HepG2 (cell line): ENCODE measurements around the gene TCF7L2. TPM values are rescaled to one million over a fixed set of nuclear protein-coding genes. Genes with fewer than 3 reads are reported as not detected.

Experiments
- ATAC-seq: fragments of 200-7000 bp; cut with Tn5 transposase; 3 replicates; pipeline ENCODE4 v1.9.1; 2020; ENCODE audit warnings: mild to moderate bottlenecking, moderate library complexity
- BruUV-seq: library from RNA; stranded (reverse); fragments of 400-500 nt; replicated peaks from 2 replicates; lab custom pipeline; 2021; lab: Mats Ljungman, UMichigan
- CTCF ChIA-PET: fragments of 300-600 bp; formaldehyde crosslinking; extraction: SDS; loops from one replicate; lab custom pipeline; 2021; ENCODE audit warnings: low total read pairs, inconsistent platforms, low intra/inter-chr PET ratio; lab: Yijun Ruan, JAX
- POLR2A ChIA-PET: fragments of 350-600 bp; sonication (Branson Sonifier 250); formaldehyde crosslinking; loops from one replicate; lab custom pipeline; 2020; ENCODE audit warnings: antibody characterized with exemption, inconsistent platforms; lab: Yijun Ruan, JAX
- DNase-seq: peaks from one replicate; pipeline ENCODE4 v3.0.0-alpha.2; 2015; ENCODE audit warnings: low spot score
- FAIRE-seq: peaks from 3 replicates; lab custom pipeline; 2011; peaks lifted over from hg19 to GRCh38; lab: Jason Lieb, UNC
- H2AFZ ChIP-seq: one replicate; pipeline ENCODE4 v1.6.1; 2011; ENCODE audit warnings: low read length, inconsistent platforms
- H3K27ac ChIP-seq: fragments of 300-600 bp; 3 replicates; pipeline ENCODE4 v1.8.0; 2011; ENCODE audit warnings: mixed run types, mild to moderate bottlenecking, mixed read lengths, low read length, inconsistent platforms; ENCODE audit not compliant: insufficient read depth; ENCODE audit errors: extremely low read length
- H3K27me3 ChIP-seq, 2 experiments: fragments of 200-600 bp in 1 of 2; 2 replicates in 1 of 2; 3 replicates in 1 of 2; pipeline versions ENCODE4 v1.6.0 to v1.8.0; 2011; ENCODE audit warnings: low read length in 2 of 2, mild to moderate bottlenecking in 2 of 2, moderate library complexity in 2 of 2, inconsistent platforms in 1 of 2; ENCODE audit not compliant: insufficient read depth in 2 of 2, control insufficient read depth in 1 of 2
- H3K36me3 ChIP-seq, 2 experiments: fragments of 200-600 bp in 1 of 2; replicated peaks in 1 of 2; 2 replicates in 1 of 2; 3 replicates in 1 of 2; pipeline versions ENCODE4 v1.5.1 to v1.8.0; 2011; ENCODE audit warnings: low read length in 2 of 2, inconsistent platforms in 1 of 2; ENCODE audit not compliant: insufficient read depth in 2 of 2, control insufficient read depth in 1 of 2
- H3K4me1 ChIP-seq: 2 replicates; pipeline ENCODE4 v1.5.1; 2012; ENCODE audit warnings: low read length, inconsistent platforms; ENCODE audit not compliant: insufficient read depth
- H3K4me2 ChIP-seq: 2 replicates; pipeline ENCODE4 v1.6.0; 2011; ENCODE audit warnings: low read depth, low read length, inconsistent platforms
- H3K4me3 ChIP-seq, 3 experiments: fragments of 200-600 bp in 1 of 3; sonication (generic), shearing (Covaris generic) in 1 of 3; replicated peaks in 1 of 3; 2 replicates each; pipeline ENCODE4 v1.5.1; 2011 to 2016; ENCODE audit warnings: low read length in 3 of 3, inconsistent platforms in 2 of 3, low read depth in 2 of 3, mild to moderate bottlenecking in 2 of 3, control low read depth in 1 of 3, mixed read lengths in 1 of 3; ENCODE audit not compliant: insufficient read depth in 1 of 3
- H3K79me2 ChIP-seq: one replicate; pipeline ENCODE4 v1.6.1; 2011; ENCODE audit warnings: low read length, inconsistent platforms; ENCODE audit not compliant: insufficient read depth
- H3K9ac ChIP-seq: 2 replicates; pipeline ENCODE4 v1.6.0; 2011; ENCODE audit warnings: mild to moderate bottlenecking, low read depth, low read length, inconsistent platforms; ENCODE audit not compliant: insufficient read depth
- H3K9me3 ChIP-seq: 2 replicates; pipeline ENCODE4 v1.5.1; 2012; ENCODE audit warnings: mild to moderate bottlenecking, low read length
- H4K20me1 ChIP-seq: 2 replicates; pipeline ENCODE4 v1.6.0; 2011; ENCODE audit warnings: inconsistent platforms, mild to moderate bottlenecking, low read length, moderate library complexity; ENCODE audit not compliant: insufficient read depth
- FOXA1 ChIP-seq, 2 experiments: fragments of 450-650 bp in 1 of 2; sonication (generic) in 1 of 2; formaldehyde crosslinking in 1 of 2; IDR thresholded peaks; 2 replicates each; pipeline versions ENCODE4 v1.4.0 to v1.6.1; 2016 to 2020; ENCODE audit warnings: missing genetic modification reagents in 1 of 2
- HNRNPH1 ChIP-seq: fragments of 200-400 bp; formaldehyde crosslinking; optimal IDR thresholded peaks from 2 replicates; pipeline ENCODE3; 2017; ENCODE audit warnings: mild to moderate bottlenecking, low read depth, low read length
- MTA1 ChIP-seq: sonication (generic); formaldehyde crosslinking; IDR thresholded peaks from 2 replicates; pipeline ENCODE4 v1.4.0; 2020; ENCODE audit warnings: missing genetic modification reagents, mild to moderate bottlenecking, borderline replicate concordance
- PAF1 ChIP-seq: IDR thresholded peaks from 2 replicates; pipeline ENCODE4 v1.6.1; 2016; ENCODE audit warnings: missing genetic modification reagents, missing compliant biosample characterization
- POLR2A ChIP-seq, 2 experiments: IDR thresholded peaks; 2 replicates each; pipeline ENCODE4 v1.6.1; 2011; ENCODE audit warnings: low read depth in 2 of 2, low read length in 2 of 2, mild to moderate bottlenecking in 1 of 2, moderate library complexity in 1 of 2; ENCODE audit not compliant: insufficient read depth in 1 of 2
- SAFB2 ChIP-seq: sonication (generic); formaldehyde crosslinking; IDR thresholded peaks from 2 replicates; pipeline ENCODE4 v1.5.1; 2020; ENCODE audit warnings: missing genetic modification reagents, low read depth, mild to moderate bottlenecking, borderline replicate concordance
- ZNF343 ChIP-seq: sonication (generic); formaldehyde crosslinking; IDR thresholded peaks from 2 replicates; pipeline ENCODE4 v1.4.0; 2020; ENCODE audit warnings: mild to moderate bottlenecking, missing genetic modification reagents
- WGBS: methylation state at CpG from one replicate; pipeline ENCODE4 v1.1.6; 2017; ENCODE audit warnings: low lambda C conversion rate; 5-methylcytosine and 5-hydroxymethylcytosine counted together
- in situ Hi-C: cut with HindIII; loops from 2 replicates; pipeline ENCODE4 v1.10.0; 2017; ENCODE audit warnings: low pct_unique_long_range_greater_than_20kb; ENCODE audit not compliant: extremely low pct_ligation_motif_present
- intact Hi-C: fragments of 100-400 bp; cut with micrococcal nuclease; formaldehyde crosslinking; loops from one replicate; pipeline ENCODE4 v1.10.0; 2022; ENCODE audit not compliant: unreplicated experiment
- polyA plus RNA-seq, 8 experiments: library from polyadenylated mRNA; depleted of rRNA in 3 of 8; stranded (reverse) in 7 of 8; unstranded in 1 of 8; fragments of >200 nt; fragmentation: Illumina TruSeq in 4 of 8; extraction: Trizol in 4 of 8; gene quantifications; 2 replicates each; pipeline versions ENCODE4 v1.2.1 to v1.2.3, GENCODE V29; 2011 to 2016; ENCODE audit warnings: low read depth in 4 of 8, missing spikeins in 1 of 8, mixed read lengths in 1 of 8; ENCODE audit not compliant: insufficient read depth in 1 of 8
- total RNA-seq, 5 experiments: library from RNA; depleted of rRNA; stranded (reverse); fragments of >200 nt; fragmentation: Illumina TruSeq; extraction: Trizol; gene quantifications; 2 replicates each; pipeline ENCODE4 v1.2.3, GENCODE V29; 2016; ENCODE audit warnings: low read depth in 1 of 5
- TF ChIP-seq, protein P1 (sequence below): sonication (generic); formaldehyde crosslinking; conservative IDR thresholded peaks from 2 replicates; pipeline ENCODE4 v1.4.0; 2020; ENCODE audit warnings: mild to moderate bottlenecking, missing genetic modification reagents, moderate library complexity

The TCF7L2 gene
- total and polyA plus RNA-seq, 2 of the 13 experiments (the other 11 are each of a cell fraction or from before 2014, with no cell fraction given), result 3.9 to 13.7 TPM

GRCh38 chr10:112960151-112960681 lies 10.2 kb downstream of the TCF7L2 start (continued):
- TF ChIP-seq, protein P1, sequence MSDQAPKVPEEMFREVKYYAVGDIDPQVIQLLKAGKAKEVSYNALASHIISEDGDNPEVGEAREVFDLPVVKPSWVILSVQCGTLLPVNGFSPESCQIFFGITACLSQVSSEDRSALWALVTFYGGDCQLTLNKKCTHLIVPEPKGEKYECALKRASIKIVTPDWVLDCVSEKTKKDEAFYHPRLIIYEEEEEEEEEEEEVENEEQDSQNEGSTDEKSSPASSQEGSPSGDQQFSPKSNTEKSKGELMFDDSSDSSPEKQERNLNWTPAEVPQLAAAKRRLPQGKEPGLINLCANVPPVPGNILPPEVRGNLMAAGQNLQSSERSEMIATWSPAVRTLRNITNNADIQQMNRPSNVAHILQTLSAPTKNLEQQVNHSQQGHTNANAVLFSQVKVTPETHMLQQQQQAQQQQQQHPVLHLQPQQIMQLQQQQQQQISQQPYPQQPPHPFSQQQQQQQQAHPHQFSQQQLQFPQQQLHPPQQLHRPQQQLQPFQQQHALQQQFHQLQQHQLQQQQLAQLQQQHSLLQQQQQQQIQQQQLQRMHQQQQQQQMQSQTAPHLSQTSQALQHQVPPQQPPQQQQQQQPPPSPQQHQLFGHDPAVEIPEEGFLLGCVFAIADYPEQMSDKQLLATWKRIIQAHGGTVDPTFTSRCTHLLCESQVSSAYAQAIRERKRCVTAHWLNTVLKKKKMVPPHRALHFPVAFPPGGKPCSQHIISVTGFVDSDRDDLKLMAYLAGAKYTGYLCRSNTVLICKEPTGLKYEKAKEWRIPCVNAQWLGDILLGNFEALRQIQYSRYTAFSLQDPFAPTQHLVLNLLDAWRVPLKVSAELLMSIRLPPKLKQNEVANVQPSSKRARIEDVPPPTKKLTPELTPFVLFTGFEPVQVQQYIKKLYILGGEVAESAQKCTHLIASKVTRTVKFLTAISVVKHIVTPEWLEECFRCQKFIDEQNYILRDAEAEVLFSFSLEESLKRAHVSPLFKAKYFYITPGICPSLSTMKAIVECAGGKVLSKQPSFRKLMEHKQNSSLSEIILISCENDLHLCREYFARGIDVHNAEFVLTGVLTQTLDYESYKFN, result no peak
- TF ChIP-seq ZNF343 (no peak), PAF1 (CRISPR knock-in tag) (no peak), FOXA1 (IDR thresholded peaks at IDR 0.05) (no peak), FOXA1 (CRISPR knock-in tag; IDR thresholded peaks at IDR 0.05) (no peak), POLR2A (IDR thresholded peaks at IDR 0.05; ENCODE audit: insufficient read depth in 1 of 2, low read depth in 2 of 2, low read length in 2 of 2) (no peak)

DNA sequence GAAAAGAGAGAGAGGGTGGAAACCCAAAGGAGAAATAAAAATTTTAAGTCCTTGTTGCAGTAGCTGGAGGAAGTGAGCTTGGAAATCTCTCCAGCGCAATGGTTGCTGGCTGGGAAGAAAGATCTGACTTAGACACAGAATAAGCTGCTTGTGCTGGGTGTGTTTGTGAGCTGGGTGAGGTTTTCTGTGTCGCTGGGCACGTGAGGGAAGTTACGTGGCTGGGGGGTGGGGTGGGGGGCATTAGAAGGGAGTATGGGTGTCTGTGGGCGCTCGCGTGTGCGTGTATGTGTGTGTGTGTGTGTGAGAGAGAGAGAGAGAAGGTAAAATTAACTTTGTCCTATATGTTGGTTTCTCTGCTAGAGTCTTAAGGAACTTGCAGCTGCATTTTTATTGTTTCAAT lies 11.6 kb downstream of the TCF7L2 start:
- 91% methylated on average over 8 of the region's 8 CpGs for WGBS
- Histone ChIP-seq H3K4me3 (no peak overlapping the region), H3K9ac (no peak overlapping the region), H3K4me1 (peaks cover 76% of the 10 kb centered on the region), H3K36me3 (peaks cover 13 to 47% of the 10 kb centered on the region in 2 experiments), H3K4me2 (no peak overlapping the region), H3K27me3 (no peaks in the 10 kb centered on the region), H3K9me3 (no peaks in the 10 kb centered on the region), H2AFZ (no peak overlapping the region), H3K27ac (no peak overlapping the region), H3K79me2 (peaks cover 87% of the 10 kb centered on the region), H4K20me1 (peaks cover 61% of the 10 kb centered on the region)
- DNase-seq (no peak), FAIRE-seq (no peak), ATAC-seq (no peak)
- intact Hi-C loops (no loop called here), in situ Hi-C loops (no loop called here)
- BruUV-seq, result no TSS peak
- ChIA-PET CTCF (no interaction called here), POLR2A (interaction anchor here (1.2 kb wide), 2 partner anchors 8 to 12 kb away, joined by 3 to 4 read pairs; partner anchors contain the start of gene TCF7L2)
- TF ChIP-seq MTA1, result no peak
- TF ChIP-seq HNRNPH1, result no peak
- TF ChIP-seq SAFB2 (CRISPR knock-in tag), result no peak
